COLO668 (cell line): Measurements from ENCODE around the gene LAMTOR2.
"Not testable (repeated sequence)": the region's sequence is repeated elsewhere in the genome, so short reads cannot be mapped to it uniquely, and the experiment has no call there.

Experiments used
- DNase-seq: peaks from one replicate; lab custom pipeline; 2025; ENCODE audit not compliant: unreplicated experiment; lab: John Stamatoyannopoulos, UW

The LAMTOR2 gene

GRCh38 chr1:156051011-156051725, 3.4 kb upstream of the LAMTOR2 start:
- DNase-seq: no peak

DNA sequence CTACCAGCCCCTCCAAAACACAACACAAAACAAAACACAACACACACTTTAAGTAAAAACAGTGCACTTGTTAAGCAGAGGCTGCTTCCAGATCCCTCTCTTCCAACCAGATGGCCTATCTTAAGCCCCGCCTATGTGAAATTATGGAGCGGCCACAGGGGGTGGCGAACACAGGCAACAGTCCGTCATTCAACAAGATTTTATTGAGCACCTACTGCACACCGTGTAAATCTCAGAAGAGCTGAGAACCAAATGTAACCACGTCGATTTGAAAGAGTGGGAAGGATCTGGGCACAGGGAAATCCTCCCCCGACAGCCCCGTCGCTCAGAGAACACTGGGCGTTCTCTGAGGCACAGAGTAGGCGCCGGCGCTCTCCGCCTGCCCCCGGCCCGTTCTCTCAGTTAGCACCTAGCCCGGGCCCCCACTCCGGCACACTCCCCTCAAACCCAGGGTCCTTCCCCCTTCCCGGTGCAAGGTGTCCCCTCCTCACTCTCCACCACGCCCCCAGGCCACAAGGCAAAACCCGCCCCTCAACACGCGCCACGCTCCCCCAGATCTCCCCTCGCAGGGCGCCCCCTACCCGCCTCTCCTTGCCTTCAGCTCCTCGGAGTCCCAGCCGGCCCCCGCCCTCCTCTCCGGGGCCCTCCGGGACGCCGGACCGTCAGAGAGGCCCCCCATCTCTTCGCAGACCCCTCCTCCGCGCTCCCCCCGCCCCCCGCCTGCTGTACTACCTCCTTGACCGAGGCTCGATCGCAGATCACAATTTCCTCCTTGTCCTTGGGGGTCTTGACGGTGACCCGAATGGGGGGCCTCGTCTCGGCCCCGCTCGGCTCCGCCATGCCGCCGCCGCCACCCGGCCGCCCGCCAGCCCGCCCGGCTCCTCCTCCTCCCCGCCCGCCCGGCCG, 1.5 kb upstream of the LAMTOR2 start:
- peak; percentile 60 for DNase-seq

GRCh38 chr1:156053768-156054499, 648 bp upstream of the LAMTOR2 start, which contains the start of gene UBQLN4:
TSS of gene UBQLN4 (minus strand) at chr1:156053798. CDS start at chr1:156053701, 97 bp downstream.
- DNase-seq: peak; percentile 94

DNA sequence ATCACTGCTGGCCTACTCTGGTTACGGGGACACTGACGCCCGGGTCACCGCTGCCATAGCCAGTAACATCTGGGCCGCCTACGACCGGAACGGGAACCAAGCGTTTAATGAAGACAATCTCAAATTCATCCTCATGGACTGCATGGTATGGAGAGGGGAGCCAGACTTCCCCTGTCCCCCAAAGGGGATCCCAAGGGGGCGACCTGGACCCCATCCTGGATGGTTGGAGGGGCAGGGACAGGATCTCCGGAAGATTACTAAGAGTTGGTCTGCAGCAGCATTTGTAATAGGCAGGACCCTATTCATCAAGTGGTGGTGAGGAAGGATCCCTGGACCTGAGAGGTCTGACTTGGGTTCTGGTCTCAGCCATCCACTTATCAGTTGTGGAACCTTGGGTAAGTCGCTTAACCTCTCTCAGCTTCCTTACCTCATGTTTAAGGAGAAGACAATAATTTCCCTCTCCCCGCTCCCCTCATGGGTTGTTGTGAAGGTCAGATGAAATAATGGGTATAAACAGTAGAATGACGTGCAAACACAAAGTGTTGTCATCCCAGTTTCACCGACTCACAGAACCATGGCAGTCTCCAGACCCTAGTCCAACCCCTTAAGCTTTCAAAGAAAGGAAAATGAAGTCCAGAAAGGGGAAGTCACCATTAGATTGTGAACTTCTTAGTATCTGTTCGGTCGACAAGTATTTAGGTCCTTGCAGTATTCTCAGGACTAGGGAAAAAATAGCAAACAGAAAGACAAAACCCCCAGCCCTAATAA, 883 bp downstream of the LAMTOR2 start:
- DNase-seq: no peak

DNA sequence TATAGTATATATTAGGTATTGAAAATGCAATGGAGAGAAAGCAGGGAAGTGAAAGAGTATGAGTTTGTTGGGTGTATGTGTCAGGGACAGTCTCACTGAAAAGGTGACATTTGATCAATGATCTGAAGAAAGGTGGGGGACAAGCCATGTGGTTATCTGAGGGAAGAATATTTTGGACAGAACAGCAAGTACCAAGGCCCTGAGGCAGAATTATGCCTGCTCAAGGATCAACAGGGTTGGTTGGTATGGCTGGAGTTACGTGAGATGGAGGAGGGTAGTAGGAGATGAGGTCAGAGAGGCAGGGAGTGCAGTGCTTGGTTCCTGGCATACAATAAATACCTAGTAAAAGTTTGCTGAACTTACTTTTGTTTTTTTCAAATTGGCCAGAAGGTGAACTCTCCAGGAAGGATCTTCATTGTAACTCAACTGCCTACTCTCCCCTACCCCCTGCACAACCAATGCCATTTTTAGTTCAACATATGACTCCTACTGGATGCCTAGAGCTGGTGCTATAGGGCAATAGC, 1.8 kb downstream of the LAMTOR2 start:
- DNase-seq: no peak

DNA sequence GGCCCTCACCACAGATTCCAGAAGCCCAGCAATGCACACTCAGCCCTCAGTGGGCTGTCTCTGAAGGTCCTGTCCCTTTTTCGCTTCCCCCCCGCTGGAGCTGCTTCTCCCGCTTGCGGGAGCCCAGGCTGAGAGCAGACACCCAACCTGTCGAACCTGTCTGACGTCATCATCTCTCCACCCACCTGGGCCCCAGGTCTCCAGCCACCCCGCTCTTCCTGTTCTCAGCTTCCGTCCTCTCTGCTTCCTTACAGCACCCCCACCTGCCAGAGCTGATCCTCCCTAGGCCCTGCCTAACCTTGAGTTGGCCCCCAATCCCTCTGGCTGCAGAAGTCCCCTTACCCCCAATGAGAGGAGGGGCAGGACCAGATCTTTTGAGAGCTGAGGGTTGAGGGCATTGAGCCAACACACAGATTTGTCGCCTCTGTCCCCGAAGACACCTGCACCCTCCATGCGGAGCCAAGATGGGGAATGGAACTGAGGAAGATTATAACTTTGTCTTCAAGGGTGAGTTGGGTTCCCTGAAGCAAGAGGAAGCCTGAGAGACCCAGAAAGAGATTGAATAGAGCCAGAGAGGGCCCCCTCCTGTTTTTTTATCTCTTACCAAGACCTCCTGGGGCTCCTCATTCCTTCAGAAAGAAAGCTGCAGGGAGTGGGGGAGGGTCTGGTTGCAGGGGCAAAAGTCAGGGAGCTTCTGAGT, 6.5 kb downstream of the LAMTOR2 start, which contains the start of gene RAB25:
TSS of gene RAB25 (plus strand) at position 224 of the 700 bp plus-strand sequence. CDS start at position 465, 241 bp downstream.
- DNase-seq: peak; percentile 93

DNA sequence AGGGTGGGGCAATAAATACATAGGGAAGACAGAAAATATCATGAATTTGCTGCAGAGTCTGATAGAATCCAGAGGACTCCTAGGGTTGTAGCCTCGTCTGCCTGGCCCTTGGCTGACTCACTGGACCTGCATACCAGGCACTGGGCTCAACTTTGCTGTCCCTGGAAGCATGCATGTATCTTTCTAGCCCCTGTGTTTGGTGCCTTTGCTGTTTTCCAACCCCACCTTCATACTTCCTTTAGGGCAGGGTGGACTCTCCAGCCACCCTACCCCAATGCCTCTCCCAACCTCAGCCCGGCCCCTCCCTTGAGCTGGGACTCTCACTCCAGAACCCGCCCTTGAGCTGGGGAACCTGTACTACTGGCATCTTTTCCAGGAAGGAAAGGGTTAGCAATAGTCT, 7.6 kb downstream of the LAMTOR2 start:
- no peak for DNase-seq

- no peak for DNase-seq
Measured at GRCh38 chr1:156063997-156064285, 9.4 kb downstream of the LAMTOR2 start.

DNA sequence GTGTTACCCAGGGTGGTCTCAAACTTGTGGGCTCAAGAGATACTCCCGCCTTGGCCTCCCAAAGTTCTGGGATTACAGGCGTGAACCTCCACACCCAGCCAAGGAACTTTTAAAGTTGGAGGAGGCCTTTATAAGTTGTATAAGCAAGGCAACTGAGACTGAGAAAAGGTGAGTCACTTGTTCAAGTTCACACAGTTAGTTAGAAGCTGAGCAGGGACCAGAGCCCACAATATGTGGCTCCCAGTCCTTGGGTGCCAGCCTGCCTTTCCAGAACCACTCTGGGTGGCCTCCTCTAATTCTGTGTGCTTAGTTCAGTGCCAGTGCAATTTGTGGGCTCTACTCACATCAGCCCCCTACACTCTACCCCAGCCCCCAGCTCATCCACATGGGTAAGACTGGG, 10.0 kb downstream of the LAMTOR2 start:
- DNase-seq: no peak

DNA sequence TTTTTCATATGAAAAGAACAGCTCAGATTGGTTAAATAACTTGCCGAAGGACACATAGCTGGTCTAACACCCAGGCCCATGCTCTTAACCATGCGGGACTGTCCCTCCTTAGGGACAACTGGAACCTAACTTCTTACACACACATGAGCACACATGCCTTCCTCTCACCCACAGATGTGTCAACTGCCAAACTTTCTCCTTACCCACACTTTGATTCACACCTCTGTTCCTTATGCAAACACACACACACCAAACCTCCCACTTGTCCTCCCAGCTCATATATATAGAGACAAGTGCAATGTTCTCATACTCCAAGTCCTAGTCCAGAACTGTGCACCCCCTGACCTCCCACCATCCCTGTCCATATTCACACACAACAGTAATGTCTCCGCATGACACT, 10.6 kb downstream of the LAMTOR2 start:
- no peak for DNase-seq

DNA sequence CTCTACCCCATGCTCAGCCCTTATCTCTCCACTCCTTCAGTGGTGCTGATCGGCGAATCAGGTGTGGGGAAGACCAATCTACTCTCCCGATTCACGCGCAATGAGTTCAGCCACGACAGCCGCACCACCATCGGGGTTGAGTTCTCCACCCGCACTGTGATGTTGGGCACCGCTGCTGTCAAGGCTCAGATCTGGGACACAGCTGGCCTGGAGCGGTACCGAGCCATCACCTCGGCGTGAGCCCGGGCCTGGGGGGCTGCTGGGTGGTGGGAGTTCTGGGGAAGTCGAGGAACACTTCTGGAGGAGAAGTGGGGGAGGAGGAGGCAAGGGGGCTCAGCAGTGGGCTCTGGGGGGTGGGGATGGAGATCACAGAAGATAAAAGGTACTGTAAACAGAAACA, 11.3 kb downstream of the LAMTOR2 start:
- no peak for DNase-seq

- no peak for DNase-seq
Measured at GRCh38 chr1:156067262-156067661, 12.7 kb downstream of the LAMTOR2 start.

DNA sequence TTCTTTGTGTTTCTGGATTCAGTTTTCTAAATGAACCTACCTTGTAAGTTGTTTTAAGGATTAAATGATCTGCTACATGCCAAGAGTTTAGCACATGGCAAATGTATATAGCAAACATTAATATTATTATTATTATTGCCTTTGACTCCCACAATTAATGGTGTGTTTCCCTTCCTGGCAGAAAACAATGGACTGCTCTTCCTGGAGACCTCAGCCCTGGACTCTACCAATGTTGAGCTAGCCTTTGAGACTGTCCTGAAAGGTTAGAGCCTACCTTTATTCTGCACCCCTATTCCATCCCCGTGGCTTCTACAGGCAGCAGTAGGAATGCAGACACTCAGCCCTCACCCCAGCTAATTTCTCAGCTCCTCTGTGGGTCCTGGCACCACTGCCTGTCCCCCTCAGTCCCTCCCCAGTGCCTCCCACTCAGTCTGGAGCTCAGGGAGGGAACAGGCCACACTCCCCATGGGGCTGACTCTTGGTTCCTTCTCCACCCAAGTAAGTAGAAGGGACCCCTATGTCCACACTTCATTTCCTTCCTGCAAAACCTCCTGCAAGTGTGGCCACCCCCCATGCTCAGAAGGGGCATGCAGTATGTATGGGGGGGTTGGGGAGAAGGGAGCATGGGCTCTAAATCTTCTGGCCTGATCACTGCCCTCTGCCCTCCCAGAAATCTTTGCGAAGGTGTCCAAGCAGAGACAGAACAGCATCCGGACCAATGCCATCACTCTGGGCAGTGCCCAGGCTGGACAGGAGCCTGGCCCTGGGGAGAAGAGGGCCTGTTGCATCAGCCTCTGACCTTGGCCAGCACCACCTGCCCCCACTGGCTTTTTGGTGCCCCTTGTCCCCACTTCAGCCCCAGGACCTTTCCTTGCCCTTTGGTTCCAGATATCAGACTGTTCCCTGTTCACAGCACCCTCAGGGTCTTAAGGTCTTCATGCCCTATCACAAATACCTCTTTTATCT, 15.2 kb downstream of the LAMTOR2 start:
- DNase-seq: no peak

GRCh38 chr1:156070548-156070947, 16.0 kb downstream of the LAMTOR2 start:
- no peak for DNase-seq

GRCh38 chr1:156071332-156071816, 16.8 kb downstream of the LAMTOR2 start:
- DNase-seq: not testable (repeated sequence)

- no peak for DNase-seq
Measured at GRCh38 chr1:156072251-156072650, 17.7 kb downstream of the LAMTOR2 start.

DNA sequence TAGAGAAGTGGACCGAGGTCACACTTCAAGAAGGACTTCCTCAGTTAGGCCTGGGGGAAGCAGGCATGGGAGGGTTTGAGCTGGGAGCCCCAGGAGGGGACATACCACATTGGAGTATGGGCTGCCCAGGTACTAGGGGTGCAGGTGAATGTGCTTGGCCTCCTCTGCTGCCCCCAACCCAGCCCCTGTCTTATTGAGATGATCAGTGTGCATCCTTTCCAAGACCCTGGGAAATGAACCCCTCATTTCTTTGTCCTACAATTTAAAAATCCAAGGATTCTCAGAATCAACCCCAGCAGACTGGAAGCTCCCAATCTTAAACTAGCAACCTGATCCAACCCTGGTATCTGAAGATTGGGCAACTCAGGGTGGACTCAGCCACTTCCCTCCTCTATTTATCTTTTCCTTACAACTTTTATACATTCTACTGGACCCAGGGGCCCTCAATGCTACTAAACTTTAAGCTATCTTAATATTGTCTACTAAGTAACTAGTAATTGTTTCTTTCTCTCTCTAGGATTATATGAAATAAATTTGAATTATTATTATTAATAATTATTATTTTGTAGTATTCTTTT, 18.6 kb downstream of the LAMTOR2 start:
- DNase-seq: no peak

DNA sequence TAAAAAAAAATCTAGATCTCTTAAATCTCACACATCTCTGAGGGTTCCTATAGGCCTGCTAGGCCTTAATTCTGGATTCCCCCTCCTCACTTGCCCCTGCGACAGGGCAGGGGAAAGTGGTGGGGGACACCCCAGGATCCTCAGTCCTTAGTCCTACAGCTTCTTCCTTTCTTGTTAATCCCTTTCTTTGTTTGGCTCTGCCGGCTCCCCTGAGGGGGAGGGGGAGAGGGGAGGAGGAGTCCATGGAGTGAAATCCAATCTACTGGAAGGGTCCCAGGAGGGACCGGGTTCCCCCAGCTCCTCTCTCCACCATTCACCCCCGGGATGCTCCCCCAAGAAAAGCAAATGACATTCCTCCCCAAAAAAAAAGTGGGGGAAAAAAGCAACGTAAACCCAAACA, 19.2 kb downstream of the LAMTOR2 start:
- no peak for DNase-seq
